ENCODE results near the gene SYCE3.

Gene SYCE3

GRCh38 chr22:50575426-50575941 is 12.8 kb upstream of the SYCE3 start:
- no peak for ATAC-seq
- TF ChIP-seq TCF4 (CRISPR knock-in tag; IDR thresholded peaks at IDR 0.05; ENCODE audit: borderline replicate concordance) = no peak
- no peak for TF ChIP-seq OSR1 (CRISPR knock-in tag; IDR thresholded peaks at IDR 0.05)
- TF ChIP-seq PATZ1 (CRISPR knock-in tag; IDR thresholded peaks at IDR 0.05; ENCODE audit: borderline replicate concordance) = no peak
- TF ChIP-seq ZNF565 (CRISPR knock-in tag; conservative IDR thresholded peaks at IDR 0.05; ENCODE audit: low read depth) = no peak
- TF ChIP-seq PPARA (CRISPR knock-in tag; IDR thresholded peaks at IDR 0.05; ENCODE audit: borderline replicate concordance) = no peak
- TF ChIP-seq SNAI2 (CRISPR knock-in tag; IDR thresholded peaks at IDR 0.05) = no peak

DNA sequence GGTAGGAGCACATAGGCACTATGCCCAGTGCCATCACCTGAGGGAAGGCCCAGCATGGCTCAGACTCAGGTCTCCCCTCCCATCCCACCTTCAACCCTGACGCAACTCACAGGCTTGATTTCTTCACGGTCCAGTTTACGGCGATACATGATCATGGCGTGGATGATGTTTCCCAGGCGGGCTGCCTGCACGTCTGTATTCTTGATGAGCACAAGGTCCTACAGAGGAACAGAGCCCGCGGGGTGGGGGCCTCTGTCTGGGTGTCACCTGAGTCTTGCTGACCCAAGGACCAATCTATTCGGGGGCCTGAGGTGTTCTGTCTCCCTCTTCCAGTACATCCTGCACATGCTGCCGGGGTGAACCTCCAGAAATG is 11.7 kb upstream of the SYCE3 start:
- TF ChIP-seq ISL1 (CRISPR knock-in tag; IDR thresholded peaks at IDR 0.05) = no peak
- no peak for TF ChIP-seq ZNF70 (CRISPR knock-in tag; IDR thresholded peaks at IDR 0.05)
- TF ChIP-seq CSRNP3 (CRISPR knock-in tag; IDR thresholded peaks at IDR 0.05) = no peak
- TF ChIP-seq ARNTL (CRISPR knock-in tag; IDR thresholded peaks at IDR 0.05; ENCODE audit: borderline replicate concordance, low read depth) = no peak
- no peak for TF ChIP-seq ZC3H10 (CRISPR knock-in tag; IDR thresholded peaks at IDR 0.05)
- no peak for TF ChIP-seq GLIS3 (CRISPR knock-in tag; IDR thresholded peaks at IDR 0.05)
- no peak for TF ChIP-seq TCF4 (CRISPR knock-in tag; IDR thresholded peaks at IDR 0.05; ENCODE audit: borderline replicate concordance)
- TF ChIP-seq BACH2 (CRISPR knock-in tag; IDR thresholded peaks at IDR 0.05; ENCODE audit: borderline replicate concordance) = no peak
- no peak for TF ChIP-seq POU6F1 (CRISPR knock-in tag; IDR thresholded peaks at IDR 0.05; ENCODE audit: borderline replicate concordance, low read depth)
- no peak for TF ChIP-seq ESRRG (CRISPR knock-in tag; IDR thresholded peaks at IDR 0.05)
- no peak for TF ChIP-seq ZNF565 (CRISPR knock-in tag; conservative IDR thresholded peaks at IDR 0.05; ENCODE audit: low read depth)
- TF ChIP-seq PATZ1 (CRISPR knock-in tag; IDR thresholded peaks at IDR 0.05; ENCODE audit: borderline replicate concordance) = no peak
- TF ChIP-seq, protein P1, sequence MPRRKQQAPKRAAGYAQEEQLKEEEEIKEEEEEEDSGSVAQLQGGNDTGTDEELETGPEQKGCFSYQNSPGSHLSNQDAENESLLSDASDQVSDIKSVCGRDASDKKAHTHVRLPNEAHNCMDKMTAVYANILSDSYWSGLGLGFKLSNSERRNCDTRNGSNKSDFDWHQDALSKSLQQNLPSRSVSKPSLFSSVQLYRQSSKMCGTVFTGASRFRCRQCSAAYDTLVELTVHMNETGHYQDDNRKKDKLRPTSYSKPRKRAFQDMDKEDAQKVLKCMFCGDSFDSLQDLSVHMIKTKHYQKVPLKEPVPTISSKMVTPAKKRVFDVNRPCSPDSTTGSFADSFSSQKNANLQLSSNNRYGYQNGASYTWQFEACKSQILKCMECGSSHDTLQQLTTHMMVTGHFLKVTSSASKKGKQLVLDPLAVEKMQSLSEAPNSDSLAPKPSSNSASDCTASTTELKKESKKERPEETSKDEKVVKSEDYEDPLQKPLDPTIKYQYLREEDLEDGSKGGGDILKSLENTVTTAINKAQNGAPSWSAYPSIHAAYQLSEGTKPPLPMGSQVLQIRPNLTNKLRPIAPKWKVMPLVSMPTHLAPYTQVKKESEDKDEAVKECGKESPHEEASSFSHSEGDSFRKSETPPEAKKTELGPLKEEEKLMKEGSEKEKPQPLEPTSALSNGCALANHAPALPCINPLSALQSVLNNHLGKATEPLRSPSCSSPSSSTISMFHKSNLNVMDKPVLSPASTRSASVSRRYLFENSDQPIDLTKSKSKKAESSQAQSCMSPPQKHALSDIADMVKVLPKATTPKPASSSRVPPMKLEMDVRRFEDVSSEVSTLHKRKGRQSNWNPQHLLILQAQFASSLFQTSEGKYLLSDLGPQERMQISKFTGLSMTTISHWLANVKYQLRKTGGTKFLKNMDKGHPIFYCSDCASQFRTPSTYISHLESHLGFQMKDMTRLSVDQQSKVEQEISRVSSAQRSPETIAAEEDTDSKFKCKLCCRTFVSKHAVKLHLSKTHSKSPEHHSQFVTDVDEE (CRISPR knock-in tag; IDR thresholded peaks at IDR 0.05) = no peak
- TF ChIP-seq, protein P2, sequence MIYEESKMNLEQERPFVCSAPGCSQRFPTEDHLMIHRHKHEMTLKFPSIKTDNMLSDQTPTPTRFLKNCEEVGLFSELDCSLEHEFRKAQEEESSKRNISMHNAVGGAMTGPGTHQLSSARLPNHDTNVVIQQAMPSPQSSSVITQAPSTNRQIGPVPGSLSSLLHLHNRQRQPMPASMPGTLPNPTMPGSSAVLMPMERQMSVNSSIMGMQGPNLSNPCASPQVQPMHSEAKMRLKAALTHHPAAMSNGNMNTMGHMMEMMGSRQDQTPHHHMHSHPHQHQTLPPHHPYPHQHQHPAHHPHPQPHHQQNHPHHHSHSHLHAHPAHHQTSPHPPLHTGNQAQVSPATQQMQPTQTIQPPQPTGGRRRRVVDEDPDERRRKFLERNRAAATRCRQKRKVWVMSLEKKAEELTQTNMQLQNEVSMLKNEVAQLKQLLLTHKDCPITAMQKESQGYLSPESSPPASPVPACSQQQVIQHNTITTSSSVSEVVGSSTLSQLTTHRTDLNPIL (CRISPR knock-in tag; IDR thresholded peaks at IDR 0.05; ENCODE audit: low read depth) = no peak
- no peak for TF ChIP-seq PPARA (CRISPR knock-in tag; IDR thresholded peaks at IDR 0.05; ENCODE audit: borderline replicate concordance)
- no peak for TF ChIP-seq SNAI2 (CRISPR knock-in tag; IDR thresholded peaks at IDR 0.05)
- no peak for TF ChIP-seq ZNF8 (CRISPR knock-in tag; IDR thresholded peaks at IDR 0.05)
- no peak for ATAC-seq

Measured in SK-N-SH treated with all-trans-retinoic acid at 6 μM for 48 hours (cell line).